CD4-positive, alpha-beta T cell treated with Interleukin-1 beta for 1 hour (primary cell): ENCODE results near the gene ITGB6.

ENCODE experiments used
- DNase-seq, 2 donors: peaks; one replicate each; pipeline ENCODE4 v3.0.0-alpha.2; 2020 to 2022

Gene ITGB6

GRCh38 chr2:160085662-160086061 lies 114.4 kb downstream of the ITGB6 start:
- DNase-seq, result no peak

DNA sequence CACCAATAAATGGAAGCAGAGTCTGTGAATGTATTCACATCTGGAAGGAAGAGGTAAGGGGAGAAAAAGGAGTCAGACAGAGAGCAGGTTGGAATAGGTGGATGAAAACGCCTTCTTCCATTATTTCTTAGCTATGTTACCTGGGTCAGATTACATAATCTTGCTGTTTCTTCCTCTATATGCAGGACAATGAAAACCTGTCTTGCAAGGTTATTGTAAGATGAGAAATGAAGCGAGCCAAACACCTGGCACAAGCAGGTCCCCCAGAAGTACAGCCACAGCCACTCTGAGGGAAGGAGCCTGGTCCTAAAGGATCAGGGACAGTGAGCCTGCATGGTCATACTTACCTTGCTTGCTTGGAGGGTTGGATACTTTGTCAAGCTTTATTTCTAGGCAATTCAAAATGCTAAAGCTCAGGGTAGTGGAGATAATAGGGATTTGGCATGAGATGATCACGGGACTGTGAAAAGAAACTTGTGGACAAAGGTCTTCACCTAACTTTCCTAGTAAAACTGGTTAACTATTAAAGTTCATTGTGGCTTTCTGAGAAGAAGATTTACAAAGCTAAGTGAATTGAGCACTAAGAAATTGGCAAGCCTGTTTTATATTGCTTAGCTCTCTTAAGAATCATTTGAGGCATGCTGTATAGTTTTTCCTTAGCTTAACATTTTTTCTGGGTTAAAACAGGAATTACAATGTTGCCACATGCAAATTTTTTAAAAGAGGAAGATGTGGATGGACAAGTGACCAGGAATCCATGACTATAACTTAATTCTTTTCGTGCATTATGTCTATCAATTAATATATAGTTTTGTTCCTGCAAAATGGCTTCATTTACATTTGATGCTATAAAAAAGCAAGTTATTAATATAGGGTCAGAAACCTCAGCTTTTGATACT lies 121.9 kb downstream of the ITGB6 start:
- DNase-seq, result no peak

DNA sequence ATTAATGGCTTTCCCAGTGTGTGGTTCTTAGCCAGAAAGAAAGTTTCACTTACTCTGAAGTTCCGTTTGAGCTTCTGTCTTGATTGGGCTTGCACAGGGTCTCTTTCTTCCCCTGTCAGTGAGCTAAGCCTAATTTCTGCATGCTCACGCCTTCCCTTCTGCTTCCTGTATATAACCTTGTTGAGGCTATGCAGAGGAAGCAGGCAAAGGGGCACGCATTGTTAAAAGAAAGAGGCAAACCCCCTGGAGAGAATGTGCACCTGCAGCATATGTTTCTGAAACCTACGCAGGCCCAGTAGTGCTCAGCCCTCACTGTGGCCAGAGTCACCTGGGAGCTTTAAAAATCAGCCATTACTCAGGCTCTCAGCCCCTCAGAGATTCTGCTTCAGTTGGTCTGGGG lies 123.2 kb downstream of the ITGB6 start:
- no peak for DNase-seq

DNA sequence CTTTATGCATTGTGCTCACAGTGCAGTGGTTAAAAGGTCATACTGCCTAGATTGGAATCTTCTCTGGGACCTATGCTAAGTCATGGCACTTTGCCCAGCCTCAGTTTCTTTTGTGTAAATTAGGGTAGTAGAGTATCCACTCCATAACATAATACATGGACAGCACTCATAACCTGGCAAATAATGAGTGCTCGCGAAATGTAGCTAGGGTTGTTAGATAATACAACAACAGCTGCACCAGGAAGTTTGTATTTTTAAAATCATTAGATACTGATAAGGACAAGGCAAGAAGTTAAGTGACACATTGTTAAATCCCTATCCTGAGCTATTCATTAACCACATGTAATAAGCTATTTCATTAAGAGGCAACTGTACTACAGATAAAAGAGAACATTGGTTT lies 123.8 kb downstream of the ITGB6 start:
- no peak for DNase-seq

- DNase-seq, result no peak
Observed at GRCh38 chr2:160075171-160075570, 124.9 kb downstream of the ITGB6 start.

DNA sequence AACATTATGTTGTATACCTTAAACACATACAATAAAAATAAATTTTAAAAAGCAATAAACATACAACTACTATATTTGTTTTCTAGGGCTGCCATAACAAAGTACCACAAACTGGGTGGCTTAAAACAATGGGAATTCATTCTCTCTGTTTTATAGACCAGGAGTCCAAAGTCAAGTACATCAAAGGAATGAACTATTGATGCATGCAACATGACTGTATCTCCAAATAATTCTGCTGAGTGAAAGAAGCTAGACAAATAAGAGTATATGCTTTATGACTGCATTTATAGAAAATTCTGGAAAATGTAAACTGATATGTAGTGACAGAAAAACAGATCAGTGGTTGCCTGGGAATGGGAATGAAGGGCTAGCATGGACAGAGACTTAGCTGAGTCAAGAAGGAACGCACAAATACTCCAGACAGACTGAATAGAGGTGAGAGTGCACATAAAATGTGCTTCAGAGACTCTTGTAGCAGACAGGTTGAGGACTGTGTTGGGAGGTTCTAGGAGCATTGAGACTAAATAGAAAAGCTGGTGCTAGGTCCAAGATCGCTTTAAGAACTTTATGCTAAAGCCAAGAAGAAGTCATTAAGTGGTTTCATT lies 126.7 kb downstream of the ITGB6 start:
- no peak for DNase-seq

DNA sequence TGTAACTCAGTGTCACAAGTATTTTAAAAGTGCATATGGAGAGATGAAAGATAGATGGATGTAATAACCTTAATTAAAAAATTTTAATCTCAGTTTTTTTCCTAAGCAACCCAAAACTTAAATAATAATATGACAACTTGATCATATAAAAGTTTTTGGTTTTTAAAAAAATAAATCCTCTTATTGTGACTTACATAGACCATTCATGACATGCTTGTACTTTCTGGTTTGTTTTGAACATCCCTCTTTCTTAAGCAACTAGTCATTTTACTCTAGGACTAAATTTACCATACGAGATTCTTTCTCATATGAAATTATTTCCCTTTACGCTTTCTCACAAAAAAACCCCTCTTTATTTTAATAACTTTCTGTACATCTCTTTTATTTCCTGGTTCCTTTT lies 131.2 kb downstream of the ITGB6 start:
- no peak for DNase-seq

GRCh38 chr2:160064916-160065315 lies 135.2 kb downstream of the ITGB6 start:
- DNase-seq, result no peak

GRCh38 chr2:160063879-160064612 lies 136.0 kb downstream of the ITGB6 start:
- DNase-seq, result no peak

GRCh38 chr2:160063271-160063670 lies 136.8 kb downstream of the ITGB6 start:
- DNase-seq, result no peak

DNA sequence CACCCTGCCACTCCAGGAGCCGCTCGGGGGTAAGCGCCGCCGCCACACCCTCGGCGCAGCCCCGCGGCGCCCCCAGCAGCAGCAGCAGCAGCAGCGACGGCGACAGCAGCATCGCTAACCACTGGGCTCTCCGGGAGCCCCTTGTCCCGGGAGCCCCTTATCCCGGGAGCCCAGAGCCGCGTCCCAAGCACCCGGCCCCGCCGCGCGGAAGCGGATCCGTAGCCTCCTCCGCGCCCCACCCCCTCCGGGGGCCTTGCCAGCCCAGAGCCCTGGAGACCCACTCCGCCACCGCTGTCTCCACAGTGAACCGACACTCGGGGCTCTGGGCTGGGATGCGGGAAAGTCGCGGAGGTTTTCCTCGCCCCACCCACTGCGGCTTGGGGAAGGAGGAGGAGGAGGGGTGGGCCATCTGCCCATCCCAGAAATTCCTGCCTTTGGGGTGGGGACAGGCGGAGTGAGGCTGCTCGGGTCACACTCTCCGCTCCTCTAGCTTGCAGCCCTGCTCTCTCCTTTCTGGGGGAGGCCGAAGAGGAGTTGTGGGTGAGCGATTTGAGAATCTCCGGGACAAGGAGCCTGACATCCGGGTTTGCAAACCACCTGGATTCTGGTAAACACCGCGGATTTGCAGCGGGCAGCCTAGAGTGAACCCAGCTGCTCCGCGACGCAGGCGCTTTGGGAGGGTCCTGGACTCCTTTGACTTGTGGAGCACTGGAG lies 137.6 kb downstream of the ITGB6 start, which contains the start of gene PLA2R1:
PLA2R1 (minus strand) TSS at position 324 of the 714 bp plus-strand sequence; CDS start at position 112, 212 bp downstream.
- no peak for DNase-seq

DNA sequence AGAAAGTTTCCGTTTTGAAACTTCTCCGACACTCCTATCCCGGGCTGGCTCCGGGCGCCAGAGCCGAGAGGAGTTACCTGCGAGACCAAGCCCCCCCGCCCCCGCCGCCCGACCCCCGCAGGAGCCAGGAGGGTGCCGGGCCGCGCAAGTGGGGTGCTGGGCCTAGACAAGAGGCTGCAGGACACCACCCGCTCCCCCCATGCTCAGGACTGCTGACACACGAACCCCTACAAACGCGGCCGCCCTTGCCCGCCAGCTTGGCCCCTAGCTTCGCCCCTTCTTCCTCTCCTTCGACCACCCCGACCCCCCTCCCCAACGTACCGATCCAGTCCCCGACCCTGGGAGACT lies 138.2 kb downstream of the ITGB6 start:
- DNase-seq, result no peak

- no peak for DNase-seq
Observed at GRCh38 chr2:160061533-160061932, 138.5 kb downstream of the ITGB6 start.

DNA sequence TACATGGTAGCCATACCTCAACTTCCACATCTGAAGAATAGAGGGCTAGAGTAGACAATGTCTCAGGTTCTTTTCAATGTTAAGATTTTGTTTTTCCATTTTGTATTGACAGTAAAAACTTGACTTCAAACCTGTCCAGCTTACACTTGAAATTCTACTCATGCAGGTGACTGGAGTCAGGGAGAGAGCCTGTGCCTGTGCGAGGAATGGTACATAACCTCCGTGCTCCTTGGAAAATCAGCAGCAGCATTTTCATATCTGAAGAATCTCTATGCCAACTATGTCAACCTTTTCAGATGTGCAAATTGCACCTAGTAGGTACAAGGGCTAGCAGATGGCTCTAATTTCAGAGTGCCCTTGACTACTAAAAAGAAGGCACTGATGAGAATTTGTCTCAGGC lies 139.8 kb downstream of the ITGB6 start:
- DNase-seq, result no peak

DNA sequence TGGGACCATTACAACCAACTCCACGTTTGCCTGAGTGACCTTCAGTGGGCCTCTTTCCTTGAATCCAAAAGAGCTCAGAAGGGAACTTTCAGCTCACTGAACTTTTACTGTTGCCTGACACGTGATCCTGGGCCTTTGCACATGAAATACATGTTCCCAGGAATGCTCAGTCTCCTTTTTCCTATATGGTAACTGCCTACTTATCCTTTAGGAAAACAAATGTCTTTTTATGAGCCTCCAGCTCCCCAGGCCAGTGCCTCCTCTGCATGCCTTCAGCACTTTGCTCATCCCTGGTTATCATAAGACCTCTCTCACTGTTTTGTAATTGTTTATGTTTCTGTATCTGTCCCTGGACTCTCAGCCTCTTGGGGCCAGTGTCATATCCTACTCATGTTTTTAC lies 142.7 kb downstream of the ITGB6 start:
- DNase-seq, result no peak

DNA sequence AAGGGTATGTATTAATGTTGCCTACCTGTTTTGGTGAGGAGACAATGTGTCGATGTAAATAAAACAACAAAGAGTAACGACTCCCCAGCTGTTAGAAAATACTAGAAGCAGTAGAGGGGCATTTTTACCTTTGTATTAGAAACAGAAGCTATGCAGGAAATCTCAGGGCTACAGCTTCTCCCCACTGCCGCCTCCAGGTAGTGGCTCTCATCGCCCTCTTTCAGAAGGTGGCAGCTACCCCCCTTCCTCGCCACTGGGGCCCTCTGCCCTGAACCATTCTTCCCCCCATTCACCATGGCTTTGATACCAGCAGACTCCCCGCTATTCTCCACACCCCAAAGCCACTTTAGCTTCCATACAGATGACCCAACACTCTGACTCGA lies 144.4 kb downstream of the ITGB6 start:
- no peak for DNase-seq

DNA sequence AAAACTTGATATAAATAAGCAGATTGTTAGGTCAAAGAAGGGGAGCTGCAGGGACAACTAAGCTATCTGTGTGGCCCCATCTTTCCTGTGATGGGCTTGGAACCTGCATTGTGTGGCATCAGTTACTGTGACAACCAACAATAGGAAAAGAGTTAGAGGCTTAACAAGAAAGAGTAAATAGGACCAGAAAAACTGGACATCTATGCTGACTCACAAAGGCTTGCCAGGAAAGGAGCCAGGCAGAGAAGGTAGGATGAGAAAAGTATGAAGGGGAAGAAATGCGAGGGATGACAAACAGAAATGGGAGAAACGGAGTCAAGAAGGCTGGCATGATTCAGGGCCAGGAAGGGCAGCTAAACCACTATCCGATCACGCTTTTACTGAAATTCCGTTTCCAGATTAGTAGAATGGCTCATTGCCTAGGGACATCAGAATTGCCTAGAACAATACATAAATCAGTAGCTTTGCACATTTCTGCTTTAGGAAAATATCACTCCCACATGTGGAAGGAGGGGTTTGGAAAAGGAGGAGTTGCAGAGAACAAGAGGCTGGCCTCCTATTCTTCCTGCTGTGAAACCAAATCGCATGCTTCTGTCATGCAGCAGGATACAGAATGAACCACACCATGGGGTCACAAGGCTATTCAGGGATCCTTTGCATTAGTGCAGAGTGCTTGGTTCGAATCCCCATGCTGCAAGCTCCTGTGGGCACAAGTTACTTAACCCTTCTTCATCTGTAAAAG lies 144.9 kb downstream of the ITGB6 start:
- DNase-seq, result no peak

DNA sequence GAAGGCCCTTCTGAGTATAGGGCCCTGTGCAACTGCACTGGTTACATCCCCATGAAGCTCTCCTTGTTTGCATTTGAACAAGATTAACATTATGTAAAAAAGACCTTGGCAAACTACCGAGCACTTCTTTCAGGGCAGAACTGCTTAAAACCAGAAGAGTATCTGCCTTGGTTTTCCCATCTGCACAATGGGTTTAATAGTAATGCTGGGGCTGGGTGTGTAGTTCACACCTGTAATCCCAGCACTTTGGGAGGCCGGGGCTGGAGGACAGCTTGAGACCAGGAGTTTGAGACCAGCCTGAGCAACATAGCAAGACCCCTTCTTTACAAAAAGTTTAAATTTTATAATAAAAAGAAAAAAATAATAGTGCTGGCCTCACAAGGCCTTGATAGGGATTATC lies 146.1 kb downstream of the ITGB6 start:
- no peak for DNase-seq

DNA sequence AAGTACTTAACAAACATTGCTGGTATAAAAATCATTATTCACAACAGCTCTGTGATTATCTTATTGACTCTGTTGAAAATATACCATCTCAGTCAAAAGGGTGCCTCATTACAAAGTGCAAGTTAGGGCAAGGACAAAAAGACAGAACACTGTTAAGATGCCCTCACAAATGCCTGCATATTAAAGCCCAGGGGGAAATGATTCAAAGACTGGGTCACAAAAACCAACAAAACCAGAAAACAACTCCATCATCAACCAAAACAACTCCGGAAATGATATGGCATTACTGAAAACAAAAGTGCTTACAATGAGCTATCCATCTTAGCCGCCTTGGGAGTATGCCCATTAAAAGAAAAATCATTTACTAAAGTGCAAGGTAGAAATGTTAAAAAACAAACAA lies 147.5 kb downstream of the ITGB6 start:
- DNase-seq, result no peak

- no peak for DNase-seq
Observed at GRCh38 chr2:160051371-160051800, 148.7 kb downstream of the ITGB6 start.

GRCh38 chr2:160050147-160050546 lies 149.9 kb downstream of the ITGB6 start:
- DNase-seq, result no peak
